Breast epithelium (tissue), 4 donors: Measurements from ENCODE around the gene ZNF366. TPM values are rescaled to one million over a fixed set of nuclear protein-coding genes. Genes with fewer than 3 reads are reported as not detected.
A peak's percentile ranks its signal among the peaks of the same experiment; 100 is the strongest.

Source experiments
- DNase-seq, 2 donors: peaks; one replicate each; pipeline ENCODE4 v3.0.0-alpha.2; 2019; ENCODE audit warnings: low spot score in 2 of 2
- H3K27ac ChIP-seq, 2 donors: fragments of 200-600 bp; sonication (generic) in 1 of 2; one replicate each; pipeline ENCODE4 v1.5.1; 2016 to 2019; ENCODE audit warnings: mild to moderate bottlenecking in 1 of 2
- H3K27me3 ChIP-seq, 2 donors: fragments of 200-600 bp; sonication (generic) in 1 of 2; one replicate each; pipeline versions ENCODE4 v1.5.1 to v1.6.0; 2017 to 2019; ENCODE audit warnings: control low read depth in 1 of 2, mild to moderate bottlenecking in 1 of 2
- H3K36me3 ChIP-seq: fragments of 200-600 bp; one replicate; pipeline ENCODE4 v1.5.1; 2019
- H3K4me1 ChIP-seq, 2 donors: fragments of 200-600 bp; sonication (generic); one replicate each; pipeline ENCODE4 v1.5.1; 2016 to 2019; ENCODE audit warnings: control low read depth in 1 of 2
- H3K4me3 ChIP-seq, 3 donors: fragments of 200-600 bp; sonication (generic); 1 replicate in 2 of 3; 2 replicates in 1 of 3; pipeline ENCODE4 v1.5.1; 2016 to 2019; ENCODE audit warnings: mild to moderate bottlenecking in 3 of 3, moderate library complexity in 2 of 3
- H3K9me3 ChIP-seq, 2 donors: fragments of 200-600 bp; sonication (generic) in 1 of 2; one replicate each; pipeline ENCODE4 v1.5.1; 2016 to 2019; ENCODE audit warnings: control low read depth in 1 of 2
- POLR2A ChIP-seq: fragments of 450-650 bp; IDR thresholded peaks from one replicate; pipeline ENCODE4 v1.6.1; 2016; ENCODE audit warnings: antibody characterized with exemption, mild to moderate bottlenecking, moderate library complexity
- POLR2AphosphoS5 ChIP-seq, 3 donors: sonication (generic); formaldehyde crosslinking; IDR thresholded peaks; one replicate each; pipeline ENCODE4 v1.6.1; 2017; ENCODE audit warnings: antibody characterized with exemption in 3 of 3
- intact Hi-C: fragments of 100-400 bp; cut with DNase I; formaldehyde crosslinking; loops from one replicate; pipeline ENCODE4 v1.15.1; 2023; ENCODE audit warnings: low total_unique reads
- total RNA-seq, 3 donors: library from RNA; depleted of rRNA; stranded (reverse); fragments of >200 nt; gene quantifications; one replicate each; pipeline ENCODE4 v1.1.0, GENCODE V29; 2016
- TF ChIP-seq, protein P1 (sequence below), 3 donors: fragments of 450-650 bp; IDR thresholded peaks; one replicate each; pipeline ENCODE4 v1.5.1; 2016 to 2017; ENCODE audit warnings: antibody characterized with exemption in 3 of 3, mild to moderate bottlenecking in 3 of 3, moderate library complexity in 3 of 3

ZNF366 gene
- total RNA-seq, 3 donors from 2014 or later: 1.9 to 5.2 (median 2.6) TPM

DNA sequence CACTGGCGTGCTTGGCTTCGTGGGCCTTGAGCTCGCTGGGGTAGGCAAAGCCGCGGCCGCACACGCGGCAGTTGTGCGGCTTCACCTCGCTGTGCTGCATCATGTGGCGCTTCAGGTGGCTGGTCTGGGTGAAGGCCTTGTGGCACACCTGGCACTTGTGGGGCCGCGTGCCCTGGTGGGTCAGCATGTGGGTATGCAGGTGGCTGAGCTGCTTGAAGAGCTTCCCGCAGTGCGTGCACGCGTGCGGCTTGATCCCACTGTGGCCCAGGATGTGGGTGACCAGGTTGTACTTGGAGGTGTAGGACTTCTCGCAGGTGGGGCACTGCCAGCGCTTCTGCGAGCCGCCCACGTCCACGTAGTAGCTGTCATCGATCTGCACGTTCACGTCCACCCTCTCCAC is 46.8 kb downstream of the ZNF366 start:
- H3K4me1 ChIP-seq: no peaks in the 10 kb centered on the region
- H3K36me3 ChIP-seq: no peaks in the 10 kb centered on the region
- no peaks in the 10 kb centered on the region for H3K9me3 ChIP-seq
- no peak for DNase-seq
- no peaks in the 10 kb centered on the region for H3K27me3 ChIP-seq
- TF ChIP-seq POLR2A: no peak
- TF ChIP-seq POLR2AphosphoS5 (IDR thresholded peaks at IDR 0.05): no peak
- TF ChIP-seq, protein P1, sequence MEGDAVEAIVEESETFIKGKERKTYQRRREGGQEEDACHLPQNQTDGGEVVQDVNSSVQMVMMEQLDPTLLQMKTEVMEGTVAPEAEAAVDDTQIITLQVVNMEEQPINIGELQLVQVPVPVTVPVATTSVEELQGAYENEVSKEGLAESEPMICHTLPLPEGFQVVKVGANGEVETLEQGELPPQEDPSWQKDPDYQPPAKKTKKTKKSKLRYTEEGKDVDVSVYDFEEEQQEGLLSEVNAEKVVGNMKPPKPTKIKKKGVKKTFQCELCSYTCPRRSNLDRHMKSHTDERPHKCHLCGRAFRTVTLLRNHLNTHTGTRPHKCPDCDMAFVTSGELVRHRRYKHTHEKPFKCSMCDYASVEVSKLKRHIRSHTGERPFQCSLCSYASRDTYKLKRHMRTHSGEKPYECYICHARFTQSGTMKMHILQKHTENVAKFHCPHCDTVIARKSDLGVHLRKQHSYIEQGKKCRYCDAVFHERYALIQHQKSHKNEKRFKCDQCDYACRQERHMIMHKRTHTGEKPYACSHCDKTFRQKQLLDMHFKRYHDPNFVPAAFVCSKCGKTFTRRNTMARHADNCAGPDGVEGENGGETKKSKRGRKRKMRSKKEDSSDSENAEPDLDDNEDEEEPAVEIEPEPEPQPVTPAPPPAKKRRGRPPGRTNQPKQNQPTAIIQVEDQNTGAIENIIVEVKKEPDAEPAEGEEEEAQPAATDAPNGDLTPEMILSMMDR (IDR thresholded peaks at IDR 0.05): no peak
- no peak overlapping the region for H3K27ac ChIP-seq
- H3K4me3 ChIP-seq: no peak overlapping the region
- intact Hi-C loops: no loop called here

GRCh38 chr5:72459913-72460312 is 47.3 kb downstream of the ZNF366 start:
- H3K4me3 ChIP-seq: no peak overlapping the region
- DNase-seq: no peak
- TF ChIP-seq, protein P1 (IDR thresholded peaks at IDR 0.05): no peak
- TF ChIP-seq POLR2AphosphoS5 (IDR thresholded peaks at IDR 0.05) (no peak), POLR2A (no peak)
- H3K4me1 ChIP-seq: no peaks in the 10 kb centered on the region
- no peaks in the 10 kb centered on the region for H3K9me3 ChIP-seq
- no peak overlapping the region for H3K27ac ChIP-seq
- H3K27me3 ChIP-seq: no peaks in the 10 kb centered on the region
- H3K36me3 ChIP-seq: no peaks in the 10 kb centered on the region
- intact Hi-C loops: no loop called here

- TF ChIP-seq POLR2AphosphoS5 (IDR thresholded peaks at IDR 0.05) (no peak), POLR2A (no peak)
- TF ChIP-seq, protein P1 (IDR thresholded peaks at IDR 0.05): no peak
- no peaks in the 10 kb centered on the region for H3K9me3 ChIP-seq
- intact Hi-C loops: no loop called here
Observed at GRCh38 chr5:72459089-72459661, 48.0 kb downstream of the ZNF366 start.

GRCh38 chr5:72458407-72458806 is 48.8 kb downstream of the ZNF366 start:
- Histone ChIP-seq H3K27me3 (no peaks in the 10 kb centered on the region), H3K27ac (no peak overlapping the region), H3K4me3 (no peak overlapping the region), H3K4me1 (peaks cover 1 to 5% of the 10 kb centered on the region in 2 donors), H3K36me3 (no peaks in the 10 kb centered on the region), H3K9me3 (no peaks in the 10 kb centered on the region)
- TF ChIP-seq, protein P1 (IDR thresholded peaks at IDR 0.05): no peak
- TF ChIP-seq POLR2AphosphoS5 (IDR thresholded peaks at IDR 0.05) (no peak), POLR2A (no peak)
- DNase-seq: no peak
- intact Hi-C loops: no loop called here

More at GRCh38 chr5:72459089-72459661, 48.0 kb downstream of the ZNF366 start:
- H3K36me3 ChIP-seq: no peaks in the 10 kb centered on the region
- H3K4me1 ChIP-seq: no peaks in the 10 kb centered on the region
- DNase-seq: no peak
- H3K4me3 ChIP-seq: no peak overlapping the region
- peak overlapping the region in 1 of 2 donors; percentile 42 for H3K27ac ChIP-seq
- H3K27me3 ChIP-seq: no peaks in the 10 kb centered on the region

GRCh38 chr5:72457491-72457890 is 49.7 kb downstream of the ZNF366 start:
- intact Hi-C loops: no loop called here
- no peak overlapping the region for H3K27ac ChIP-seq
- H3K9me3 ChIP-seq: no peaks in the 10 kb centered on the region
- no peak for DNase-seq
- H3K4me3 ChIP-seq: no peak overlapping the region
- H3K4me1 ChIP-seq: peaks cover 3 to 12% of the 10 kb centered on the region in 2 donors
- H3K36me3 ChIP-seq: no peaks in the 10 kb centered on the region
- no peaks in the 10 kb centered on the region for H3K27me3 ChIP-seq
- TF ChIP-seq POLR2A: no peak
- no peak for TF ChIP-seq POLR2AphosphoS5 (IDR thresholded peaks at IDR 0.05)
- TF ChIP-seq, protein P1 (IDR thresholded peaks at IDR 0.05): no peak
